GM18873 (cell line): ENCODE results near the gene FCAR.
"Not testable (repeated sequence)": the region's sequence is repeated elsewhere in the genome, so short reads cannot be mapped to it uniquely, and the experiment has no call there.

ENCODE experiments used
- ATAC-seq: cut with Tn5 transposase; IDR thresholded peaks from one replicate; pipeline ENCODE4 v1.9.1; 2021; ENCODE audit warnings: mild to moderate bottlenecking, moderate library complexity, moderate number of reproducible peaks; ENCODE audit not compliant: unreplicated experiment, low FRiP score

FCAR gene

GRCh38 chr19:54938906-54939305 is 64.9 kb downstream of the FCAR start:
- ATAC-seq: no peak

GRCh38 chr19:54939538-54939937 is 65.5 kb downstream of the FCAR start:
- ATAC-seq: not testable (repeated sequence)
